GM11168 (cell line): ENCODE data around the gene NTM.

ENCODE experiments used
- in situ Hi-C: fragments of 300-500 bp; cut with MboI; formaldehyde crosslinking; loops from one replicate; pipeline ENCODE4 v1.12.0; 2022; ENCODE audit warnings: low sequenced_read_pairs; ENCODE audit not compliant: unreplicated experiment

NTM gene

DNA sequence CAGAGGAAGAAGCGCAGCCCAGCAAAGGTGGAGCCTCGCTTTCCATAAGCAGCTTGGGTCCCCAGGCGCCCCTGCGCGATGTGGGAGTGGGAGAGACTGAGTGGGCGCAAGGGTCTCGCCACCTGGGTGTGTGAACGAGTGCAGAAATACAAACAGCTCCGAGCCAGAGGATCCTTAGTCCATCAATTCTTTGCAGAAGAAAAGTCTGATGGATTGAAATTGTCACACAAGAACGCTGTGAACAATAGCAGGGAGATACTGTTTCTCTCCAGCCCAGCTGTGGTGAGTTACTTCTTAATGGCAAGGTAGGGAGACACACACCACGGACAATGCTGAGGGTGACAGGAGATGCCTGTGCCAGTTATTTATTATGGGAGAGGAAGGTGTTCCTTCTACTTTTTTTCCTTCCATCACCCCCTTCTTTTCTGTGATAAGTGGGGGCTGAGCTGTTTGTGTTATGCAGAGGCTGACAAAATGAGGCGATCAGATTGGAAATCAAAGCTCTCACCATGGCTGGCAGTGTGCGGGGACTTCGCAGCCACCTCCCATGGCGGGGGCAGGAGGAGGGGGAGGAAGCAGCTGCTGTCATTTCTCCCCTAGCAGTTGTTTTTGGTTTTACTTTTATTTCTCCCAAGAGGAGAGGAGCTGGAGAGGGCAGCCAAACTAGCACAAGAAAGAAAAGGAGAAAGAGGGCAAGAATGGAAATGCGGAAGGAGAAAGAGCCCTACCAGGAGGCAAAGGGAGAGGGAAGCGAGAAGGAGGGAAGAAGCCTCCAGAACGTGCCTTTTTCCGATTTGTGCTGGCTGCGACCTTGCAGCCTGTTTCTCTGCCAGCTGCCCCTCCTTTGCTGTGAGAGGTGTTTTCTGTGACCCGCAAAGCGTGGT is 755.8 kb downstream of the NTM start:
- in situ Hi-C loops: no loop called here

- in situ Hi-C loops: no loop called here
These were observed 756.8 kb downstream of the NTM start for GRCh38 chr11:132126973-132127899.

GRCh38 chr11:132127900-132128288 is 757.5 kb downstream of the NTM start:
- in situ Hi-C loops: no loop called here

- in situ Hi-C loops: no loop called here
These were observed 760.6 kb downstream of the NTM start for GRCh38 chr11:132131047-132131446.

GRCh38 chr11:132131961-132132360 is 761.5 kb downstream of the NTM start:
- in situ Hi-C loops: no loop called here

- in situ Hi-C loops: no loop called here
These were observed 763.9 kb downstream of the NTM start for GRCh38 chr11:132134322-132134721.

DNA sequence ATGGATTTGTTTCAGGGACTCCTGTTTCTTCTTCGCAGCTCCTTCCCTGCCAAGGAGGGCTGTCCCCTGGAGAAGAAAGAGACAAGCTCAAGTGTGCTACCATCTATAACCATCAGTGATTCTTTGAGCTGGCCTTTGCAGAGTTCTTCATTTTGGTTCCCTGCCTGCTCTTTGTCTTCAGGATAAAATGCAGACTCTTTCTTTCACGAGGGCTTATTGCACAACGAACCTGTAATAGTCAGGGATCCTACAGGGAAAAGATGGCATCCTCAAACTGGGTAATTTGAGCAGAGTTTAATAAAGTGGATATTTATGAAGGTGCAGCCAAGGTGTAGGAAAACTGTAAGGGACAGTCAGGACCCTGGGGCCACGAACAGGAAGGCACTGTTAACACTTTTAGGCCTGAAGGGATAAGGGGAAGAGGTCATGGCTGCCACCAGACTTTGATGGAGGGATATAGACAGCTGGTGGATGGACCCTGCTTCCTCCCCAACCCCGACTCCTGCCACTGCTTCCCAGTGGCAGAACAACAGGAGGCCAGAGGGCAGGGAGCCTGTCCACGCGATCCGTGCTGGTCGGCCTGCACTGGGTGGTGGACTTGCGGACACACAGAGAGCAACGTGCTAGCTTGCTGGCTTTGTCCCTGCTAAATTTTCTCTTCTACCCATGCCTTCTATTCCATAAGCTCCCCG is 767.0 kb downstream of the NTM start:
- in situ Hi-C loops: no loop called here

GRCh38 chr11:132137981-132138313 is 767.5 kb downstream of the NTM start:
- in situ Hi-C loops: no loop called here

GRCh38 chr11:132139181-132139580 is 768.8 kb downstream of the NTM start:
- in situ Hi-C loops: no loop called here

DNA sequence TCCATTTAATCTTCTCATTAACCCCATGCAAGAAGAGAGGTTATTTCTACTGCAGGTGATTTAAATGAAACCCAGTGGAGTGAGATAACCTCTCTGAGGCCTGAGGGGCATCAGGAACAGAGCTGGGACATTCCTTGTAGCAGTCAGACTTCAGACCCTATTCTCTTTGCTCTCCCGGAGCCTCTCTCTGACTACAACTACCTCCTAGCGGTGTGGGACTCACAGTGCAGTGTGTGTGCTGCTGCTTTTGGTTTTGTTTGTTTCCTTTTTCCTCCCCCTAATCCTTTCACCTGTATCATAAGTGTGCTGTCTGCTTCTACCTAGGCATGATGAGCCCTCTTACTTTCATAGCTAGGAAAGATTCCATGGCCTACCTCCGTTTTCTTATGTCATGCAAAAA is 769.6 kb downstream of the NTM start:
- in situ Hi-C loops: no loop called here

- in situ Hi-C loops: no loop called here
These were observed 771.7 kb downstream of the NTM start for GRCh38 chr11:132142121-132142520.

GRCh38 chr11:132142554-132142953 is 772.1 kb downstream of the NTM start:
- in situ Hi-C loops: no loop called here

DNA sequence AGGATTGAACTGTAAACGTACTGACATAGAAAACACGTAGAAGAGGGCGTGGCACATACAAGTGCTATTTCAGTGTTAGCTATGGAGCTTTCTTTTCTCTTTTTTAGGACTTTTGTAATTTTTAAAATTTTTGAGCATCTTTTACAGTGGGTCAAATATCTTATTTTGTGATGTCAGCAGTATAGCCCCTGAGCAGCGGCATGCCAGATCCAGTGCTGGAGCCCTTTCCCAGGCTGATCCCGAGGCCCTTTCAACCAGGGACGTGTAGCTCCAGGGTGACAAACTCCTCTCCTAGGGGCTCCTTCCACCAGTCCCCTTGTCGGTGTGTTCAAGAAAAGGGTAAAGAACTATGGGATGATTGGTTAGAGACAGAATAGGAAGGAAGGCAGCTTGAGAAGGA is 777.0 kb downstream of the NTM start:
- in situ Hi-C loops: no loop called here

GRCh38 chr11:132154781-132155180 is 784.4 kb downstream of the NTM start:
- in situ Hi-C loops: no loop called here

DNA sequence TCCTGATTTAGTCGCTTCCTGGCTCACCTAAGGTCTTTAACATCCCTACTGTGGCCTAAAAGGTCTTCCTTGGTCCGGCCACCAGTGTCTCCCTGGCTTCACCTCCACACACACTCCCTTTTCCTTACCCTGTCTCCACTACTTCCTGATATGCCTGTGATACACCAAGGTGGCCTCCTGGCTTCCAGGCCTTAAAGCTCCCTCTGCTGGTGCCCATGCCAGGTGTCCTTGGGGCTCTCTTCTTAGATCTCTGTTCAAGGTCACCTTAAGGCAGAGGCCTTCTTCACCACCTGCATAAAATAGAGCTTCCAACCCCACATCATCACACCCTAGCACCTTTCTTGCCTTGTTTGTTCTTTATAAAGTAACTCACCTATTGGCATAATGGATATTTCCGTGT is 787.7 kb downstream of the NTM start:
- in situ Hi-C loops: no loop called here

GRCh38 chr11:132158696-132159095 is 788.3 kb downstream of the NTM start:
- in situ Hi-C loops: no loop called here

GRCh38 chr11:132161403-132162078 is 791.1 kb downstream of the NTM start:
- in situ Hi-C loops: no loop called here

DNA sequence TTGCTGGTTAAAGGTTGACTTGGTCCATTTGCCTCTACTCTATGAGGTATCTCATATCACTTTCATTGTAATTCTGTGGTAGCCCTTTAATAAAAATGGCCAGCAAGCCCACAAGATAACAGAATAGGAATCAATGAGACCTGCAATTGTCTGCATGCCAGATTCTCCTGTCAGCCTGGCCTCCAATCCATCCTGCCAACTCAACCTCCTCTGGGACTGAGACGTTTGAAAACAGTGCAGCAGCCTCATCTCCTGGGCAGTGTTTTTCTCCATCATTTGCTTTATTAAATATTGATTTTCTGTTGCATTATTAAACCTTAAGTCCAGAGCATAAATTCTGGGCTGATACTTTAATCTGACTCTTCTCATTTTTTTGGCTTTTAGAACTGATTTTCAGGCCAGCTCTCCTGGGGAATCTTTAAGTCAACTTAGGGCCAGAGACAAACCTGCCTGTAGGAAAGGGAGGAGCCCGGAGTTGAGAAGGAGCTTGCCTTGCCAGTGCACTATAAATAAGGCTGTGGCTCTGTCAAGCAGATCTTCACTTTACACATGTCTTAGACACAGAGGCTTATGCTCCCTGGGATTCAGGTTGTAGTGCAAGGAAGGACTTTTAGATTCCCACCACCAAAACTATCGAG is 798.0 kb downstream of the NTM start:
- in situ Hi-C loops: no loop called here

- in situ Hi-C loops: no loop called here
These were observed 800.6 kb downstream of the NTM start for GRCh38 chr11:132171031-132171430.
